Adipose tissue (tissue), 3 donors: ENCODE measurements around the gene PCBP1. TPM values are rescaled to one million over a fixed set of nuclear protein-coding genes. Genes with fewer than 3 reads are reported as not detected.
"Not testable (repeated sequence)": the region's sequence is repeated elsewhere in the genome, so short reads cannot be mapped to it uniquely, and the experiment has no call there.

Experiments
- H3K27ac ChIP-seq: one replicate; pipeline ENCODE4 v1.5.1; 2013; ENCODE audit warnings: low read depth, low read length
- WGBS, 3 donors: extraction: QIAGEN DNeasy Blood & Tissue Kit; methylation state at CpG; one replicate each; pipeline ENCODE4 v1.1.7; 2013; 5-methylcytosine and 5-hydroxymethylcytosine counted together
- polyA plus RNA-seq, 3 donors: library from polyadenylated mRNA; stranded (reverse); fragments of 200-250 nt; gene quantifications; one replicate each; pipeline ENCODE4 v1.2.3, GENCODE V29; 2013
- donor health status: healthy with polysubstance abuse.
- donor health status: Bipolar disorder and iron deficiency.
- donor health status: healthy.

Gene PCBP1
- polyA plus RNA-seq, 3 donors = 233 to 396 (median 326) TPM

- no peak overlapping the region for H3K27ac ChIP-seq
- 74 to 85% (median 84%) methylated on average over 2 of the region's 2 CpGs for WGBS, 3 donors
Observed at GRCh38 chr2:70116936-70117552, 29.8 kb downstream of the PCBP1 start.

- 44 to 56% (median 48%) methylated on average over 4 of the region's 4 CpGs for WGBS, 3 donors
- H3K27ac ChIP-seq = no peak overlapping the region
Observed at GRCh38 chr2:70118798-70119454, 31.6 kb downstream of the PCBP1 start.

GRCh38 chr2:70121627-70122372 is 34.5 kb downstream of the PCBP1 start:
- 68 to 72% (median 69%) methylated on average over 6 of the region's 6 CpGs for WGBS, 3 donors
- H3K27ac ChIP-seq = no peak overlapping the region

- H3K27ac ChIP-seq = no peak overlapping the region
Observed at GRCh38 chr2:70122470-70122869, 35.2 kb downstream of the PCBP1 start.

GRCh38 chr2:70123051-70123828 is 36.0 kb downstream of the PCBP1 start:
- WGBS, 3 donors = 49 to 59% (median 50%) methylated on average over 20 of the region's 20 CpGs
- peak overlapping the region; percentile 30 for H3K27ac ChIP-seq

More at GRCh38 chr2:70122470-70122869, 35.2 kb downstream of the PCBP1 start:
- WGBS, 3 donors = 92 to 97% (median 97%) methylated on average over 4 of the region's 4 CpGs

GRCh38 chr2:70123829-70124116 is 36.5 kb downstream of the PCBP1 start:
- WGBS, 3 donors = 12 to 18% (median 16%) methylated on average over 11 of the region's 11 CpGs
- peak overlapping the region; percentile 30 for H3K27ac ChIP-seq

GRCh38 chr2:70124983-70125480 is 37.8 kb downstream of the PCBP1 start:
- peak overlapping the region; percentile 98 for H3K27ac ChIP-seq
- 0 to 1% (median 1%) methylated on average over 27 to 36 of the region's 36 CpGs for WGBS, 3 donors

GRCh38 chr2:70125498-70125898 is 38.2 kb downstream of the PCBP1 start:
- H3K27ac ChIP-seq = peak overlapping the region; percentile 98
- 64 to 68% (median 66%) methylated on average over 13 of the region's 13 CpGs for WGBS, 3 donors

GRCh38 chr2:70126413-70126812 is 39.1 kb downstream of the PCBP1 start:
- WGBS, 3 donors = 96% methylated on average over 2 of the region's 2 CpGs
- no peak overlapping the region for H3K27ac ChIP-seq

- whole genome bisulfite sequencing, 3 donors = 34 to 58% (median 52%) methylated on average over 1 of the region's 1 CpG
- no peak overlapping the region for H3K27ac ChIP-seq
Observed at GRCh38 chr2:70128005-70128404, 40.7 kb downstream of the PCBP1 start.

- 81 to 82% (median 81%) methylated on average over 17 of the region's 17 CpGs for WGBS, 3 donors
- H3K27ac ChIP-seq = not testable (repeated sequence)
Observed at GRCh38 chr2:70131344-70132143, 44.3 kb downstream of the PCBP1 start.

- peak overlapping the region; percentile 68 for H3K27ac ChIP-seq
- 4 to 8% (median 5%) methylated on average over 8 of the region's 8 CpGs for WGBS, 3 donors
Observed at GRCh38 chr2:70132244-70133126, 45.2 kb downstream of the PCBP1 start.

- peak overlapping the region; percentile 46 for H3K27ac ChIP-seq
- WGBS, 3 donors = 59 to 77% (median 77%) methylated on average over 1 of the region's 1 CpG
Observed at GRCh38 chr2:70133127-70133452, 45.8 kb downstream of the PCBP1 start.

- 41 to 76% (median 46%) methylated on average over 10 of the region's 10 CpGs for WGBS, 3 donors
- peak overlapping the region; percentile 9 for H3K27ac ChIP-seq
Observed at GRCh38 chr2:70133491-70134322, 46.4 kb downstream of the PCBP1 start.

- H3K27ac ChIP-seq = peak overlapping the region; percentile 9
- WGBS, 3 donors = 81 to 95% (median 93%) methylated on average over 10 of the region's 10 CpGs
Observed at GRCh38 chr2:70134323-70134983, 47.2 kb downstream of the PCBP1 start.
